Fibroblast of skin of scalp (primary cell): ENCODE data around the gene KCNIP4.

Source experiments
- DNase-seq: peaks from one replicate; pipeline ENCODE4 v3.0.0-alpha.2; 2013

Gene KCNIP4

DNA sequence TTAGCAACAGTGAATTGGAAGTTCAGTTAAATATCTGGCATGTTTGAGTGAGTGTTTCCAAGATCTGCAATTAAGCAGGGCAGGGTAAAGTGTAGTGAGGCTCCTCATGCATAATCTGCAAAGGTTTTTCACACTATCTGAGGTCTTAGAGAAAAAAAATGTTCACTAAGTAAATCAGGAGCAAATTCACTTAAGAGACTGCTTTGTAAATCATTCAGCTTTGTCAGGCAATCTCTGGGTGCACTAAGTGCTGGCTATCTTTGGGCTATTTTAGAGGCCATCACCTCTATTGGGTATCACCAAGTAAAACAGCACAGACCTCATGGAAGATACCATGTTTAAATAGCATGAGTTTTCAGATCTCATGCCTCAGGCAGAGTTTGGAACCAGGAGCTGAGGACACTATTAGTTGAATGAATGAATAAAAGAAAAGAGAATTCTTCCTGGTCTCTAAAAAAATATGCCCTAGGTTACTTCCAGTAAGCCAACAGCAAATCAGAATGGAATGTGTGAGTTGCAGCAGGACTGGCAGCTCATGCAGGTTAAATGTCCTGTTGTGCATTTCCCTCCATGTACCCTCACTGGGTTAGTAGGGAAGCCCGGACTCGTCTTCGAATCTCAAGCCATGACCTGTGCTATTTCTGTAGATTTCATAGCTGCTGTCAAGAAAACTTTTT is 195.3 kb downstream of the KCNIP4 start:
- no peak for DNase-seq

DNA sequence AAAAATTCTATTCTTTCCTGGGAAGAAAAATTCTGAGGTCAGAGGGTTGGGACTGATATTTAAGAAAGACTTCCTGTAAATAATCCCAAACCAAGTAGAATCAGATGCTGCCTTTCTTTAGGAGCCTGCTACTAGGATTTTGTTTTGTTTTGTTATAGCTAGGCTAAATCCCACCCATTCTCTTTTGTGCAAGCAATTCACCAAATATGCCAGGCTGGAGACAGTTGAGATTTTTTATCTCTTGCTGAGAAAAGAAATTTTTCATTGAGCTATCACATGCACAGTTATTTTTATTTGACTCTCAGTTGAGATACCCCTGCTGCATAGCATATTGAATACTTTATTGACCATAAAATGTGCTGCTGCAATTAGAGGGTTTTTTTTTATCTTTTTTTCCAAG is 196.0 kb downstream of the KCNIP4 start:
- no peak for DNase-seq

DNA sequence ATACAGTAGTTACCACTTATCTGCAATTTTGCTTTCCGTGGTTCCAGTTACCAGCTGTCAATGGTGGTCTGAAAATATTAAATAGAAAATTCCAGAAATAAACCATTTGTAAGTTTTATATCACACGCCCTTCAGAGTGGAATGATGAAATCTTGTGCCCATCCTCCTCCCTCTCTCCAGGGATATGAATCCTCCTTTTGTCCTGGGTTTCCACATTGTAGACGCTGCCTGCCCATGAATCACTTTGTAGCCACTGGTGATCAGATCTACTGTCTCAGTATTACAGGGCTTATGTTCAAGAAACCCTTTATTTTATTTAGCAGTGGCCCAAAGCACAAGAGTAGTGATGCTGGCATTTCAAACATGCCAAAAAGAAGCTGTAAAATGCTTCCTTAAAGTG is 198.6 kb downstream of the KCNIP4 start:
- DNase-seq: no peak

DNA sequence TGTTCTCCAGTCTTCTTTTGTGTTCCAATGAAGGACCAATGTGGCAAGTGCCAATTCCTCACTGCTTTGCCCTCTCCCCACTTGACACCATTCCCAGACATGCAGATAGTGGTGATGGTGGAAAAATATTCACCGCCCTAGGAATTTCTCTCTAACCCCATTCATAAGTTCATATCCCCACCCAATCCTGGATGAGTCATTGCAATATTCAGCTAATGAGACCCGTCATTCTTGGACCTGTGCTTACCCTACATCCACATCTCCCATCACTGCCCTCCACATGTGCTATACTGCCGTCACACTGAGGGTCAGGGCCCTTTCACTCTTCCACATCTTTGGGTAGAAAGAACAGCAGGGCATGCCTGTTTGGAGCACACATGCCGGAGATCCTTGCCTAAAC is 199.2 kb downstream of the KCNIP4 start:
- no peak for DNase-seq

DNA sequence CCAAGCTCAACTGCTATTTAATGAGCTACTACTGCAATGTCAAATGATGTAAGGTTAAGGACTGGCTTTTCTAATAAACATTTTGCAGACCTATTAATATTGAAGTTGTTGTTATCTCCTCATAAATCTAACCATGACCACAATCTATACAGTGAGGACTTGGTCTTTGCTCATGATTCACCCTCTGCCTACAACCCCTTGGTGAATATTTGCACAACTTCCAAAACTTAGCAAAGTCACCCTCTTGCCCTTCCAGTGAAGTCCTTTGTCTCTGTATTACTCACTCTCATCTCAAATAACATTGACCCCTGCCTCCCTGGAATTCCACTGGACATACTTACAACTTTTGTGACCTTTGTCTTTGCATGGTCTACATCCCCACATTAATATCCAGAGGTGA is 204.5 kb downstream of the KCNIP4 start:
- no peak for DNase-seq

DNA sequence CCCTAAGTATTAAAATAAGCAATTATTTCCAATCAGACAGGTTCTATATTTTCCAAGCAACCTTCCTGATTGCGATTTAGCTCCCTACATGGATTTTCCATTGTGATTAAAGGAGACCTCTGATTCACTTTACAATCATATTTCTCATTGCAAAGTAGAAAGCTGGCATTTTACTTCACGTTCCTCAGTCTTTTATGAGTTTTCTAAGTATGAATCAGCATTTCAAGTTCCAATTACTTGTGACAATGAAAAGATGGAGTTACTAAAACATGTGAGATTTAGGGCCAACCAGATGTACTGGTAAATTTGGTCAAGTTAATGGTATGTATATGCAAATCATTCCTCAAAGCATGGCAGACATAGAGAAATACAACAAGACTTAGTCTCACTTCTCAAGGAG is 206.2 kb downstream of the KCNIP4 start:
- DNase-seq: no peak

DNA sequence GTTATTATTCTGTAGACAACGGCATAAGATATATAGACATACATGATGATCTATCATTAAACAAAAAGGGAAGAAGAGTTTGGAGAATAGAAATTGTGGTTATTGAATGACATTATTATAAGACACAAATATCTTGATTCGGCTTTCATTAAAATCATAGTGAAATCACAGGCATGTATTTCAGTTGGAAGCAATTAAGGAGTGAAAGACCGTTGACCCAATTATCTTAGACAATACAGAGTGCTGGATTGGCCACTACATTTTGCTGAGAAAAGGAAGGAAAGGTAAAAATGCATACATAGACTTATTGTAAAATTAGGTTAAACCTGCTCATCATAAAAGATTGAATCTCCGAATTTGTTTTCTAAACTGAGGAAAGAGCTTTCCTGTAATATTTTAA is 209.8 kb downstream of the KCNIP4 start:
- no peak for DNase-seq

DNA sequence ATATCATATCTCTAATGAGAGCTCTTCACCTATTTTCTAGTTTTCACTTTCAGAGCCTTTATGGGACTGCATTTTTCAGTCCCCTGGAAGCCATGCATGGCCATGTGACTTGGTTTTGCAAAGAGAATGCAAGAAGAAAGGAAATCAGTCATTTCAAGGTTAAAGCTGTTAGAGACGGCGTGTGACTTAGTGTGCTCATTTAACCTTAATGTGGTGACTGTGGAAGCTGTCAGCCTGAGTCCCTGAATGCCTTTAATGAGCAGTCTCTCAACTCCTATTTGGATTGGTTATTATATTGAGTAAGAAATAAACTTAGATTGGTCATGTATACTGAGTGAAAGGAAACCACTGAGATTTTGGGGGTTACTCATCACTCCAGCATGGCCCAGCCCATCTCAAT is 212.7 kb downstream of the KCNIP4 start:
- DNase-seq: no peak

DNA sequence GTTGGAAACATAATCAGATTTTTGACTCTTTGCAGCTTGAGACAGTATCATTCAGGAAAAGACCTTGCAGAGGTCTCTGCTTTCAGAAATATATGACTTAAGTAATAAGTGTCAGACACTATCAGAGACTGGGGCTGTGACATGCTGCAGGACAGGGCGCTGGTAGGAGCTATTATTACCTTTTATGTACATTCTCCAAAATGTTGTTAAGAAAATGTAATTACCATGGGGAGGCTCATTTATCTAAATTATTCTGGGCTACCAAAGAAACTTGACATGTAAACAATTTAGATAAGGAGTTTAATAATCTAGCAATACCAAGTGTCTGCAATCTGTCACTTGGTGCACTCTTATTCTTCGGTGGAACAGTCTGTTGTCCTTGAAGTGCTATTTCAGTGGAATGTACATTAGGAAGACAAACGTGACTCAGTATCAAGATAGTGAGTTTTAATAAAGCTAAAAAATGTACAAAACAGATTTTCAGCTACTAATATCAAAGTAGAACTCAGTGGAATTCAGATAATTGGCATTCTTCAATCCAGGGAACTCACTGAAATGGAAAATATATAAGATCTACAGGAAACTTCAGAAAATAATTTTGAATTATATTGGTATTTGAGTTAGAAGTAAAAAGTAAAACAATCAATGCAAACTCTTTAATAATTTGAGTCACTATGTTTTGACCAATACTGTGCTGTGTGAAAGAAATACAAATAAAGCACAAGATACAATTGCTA is 214.5 kb downstream of the KCNIP4 start:
- DNase-seq: no peak

DNA sequence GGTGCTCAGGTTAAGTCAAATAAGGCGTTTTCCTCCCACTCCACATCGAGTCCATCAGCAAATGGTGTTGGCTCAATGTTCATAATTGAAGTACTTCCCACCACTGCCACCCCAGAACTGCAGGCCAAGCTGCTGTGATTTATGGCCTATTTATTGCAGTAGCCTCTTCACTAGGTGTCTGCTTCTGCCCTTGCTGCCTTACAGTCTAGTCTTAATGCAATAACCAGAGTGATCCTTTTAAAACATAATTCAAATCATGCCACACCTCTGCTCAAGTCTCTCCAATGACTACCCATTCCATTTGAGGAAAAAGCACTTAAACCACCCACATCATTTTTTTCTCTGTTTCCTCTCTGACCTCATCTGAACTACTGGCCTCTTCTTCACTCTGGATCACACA is 220.3 kb downstream of the KCNIP4 start:
- no peak for DNase-seq

DNA sequence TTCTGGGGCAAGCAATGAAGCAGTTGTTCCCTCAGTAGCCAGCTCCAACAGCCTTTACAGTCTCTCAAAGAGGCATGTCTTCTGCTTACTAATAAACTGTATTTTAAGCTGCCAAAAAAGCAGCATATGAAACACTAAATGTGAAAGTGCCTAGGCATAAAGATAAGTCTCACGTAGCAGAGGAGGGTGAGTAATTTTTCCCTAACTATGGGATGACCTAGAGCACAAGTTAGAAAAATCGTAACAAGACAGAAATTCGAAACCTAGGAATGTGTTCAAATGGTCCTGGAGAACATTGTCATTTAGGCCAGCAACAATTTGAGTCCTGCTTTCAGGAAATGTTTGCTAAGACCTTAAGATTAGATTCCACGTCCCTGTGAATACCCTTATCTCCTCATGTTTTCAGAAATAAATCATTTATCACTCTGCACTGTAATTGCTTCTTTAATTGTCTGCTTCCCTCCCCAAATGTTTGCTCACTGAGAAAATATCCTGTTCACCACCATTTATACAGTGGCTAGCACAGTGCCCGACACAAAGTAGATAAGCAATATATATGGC is 222.2 kb downstream of the KCNIP4 start:
- DNase-seq: no peak

DNA sequence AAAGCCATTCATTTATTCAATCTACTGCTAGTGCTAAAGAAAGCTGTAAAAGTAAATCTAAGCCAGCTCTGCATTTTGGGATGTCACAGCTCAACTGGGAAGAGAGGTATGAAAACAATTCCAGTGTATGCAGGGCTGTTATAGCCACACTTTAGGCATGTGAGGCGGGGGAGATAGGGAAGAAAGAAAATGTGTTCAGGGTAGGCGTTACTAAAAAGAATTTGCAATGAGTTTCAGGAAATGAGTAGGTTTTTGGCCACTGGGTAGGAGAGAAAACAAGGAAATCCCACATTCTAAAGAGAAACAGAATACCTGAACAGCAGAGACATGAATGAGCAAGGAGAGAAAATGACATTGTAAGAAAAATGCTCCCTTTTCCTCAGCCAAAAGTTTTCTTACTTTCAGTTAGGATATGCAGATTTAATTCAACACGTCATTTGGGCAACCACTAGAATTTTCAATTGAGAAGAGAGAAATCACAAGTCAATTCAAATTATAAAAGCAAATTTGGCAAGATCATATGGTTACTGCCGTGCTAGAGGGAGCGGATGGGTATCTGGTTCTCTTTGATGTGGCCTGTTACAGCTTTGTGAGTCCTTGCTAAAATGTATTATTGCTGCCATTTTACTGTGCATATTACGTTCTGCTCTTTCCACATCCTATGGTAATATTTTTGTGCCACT is 226.3 kb downstream of the KCNIP4 start:
- DNase-seq: no peak

DNA sequence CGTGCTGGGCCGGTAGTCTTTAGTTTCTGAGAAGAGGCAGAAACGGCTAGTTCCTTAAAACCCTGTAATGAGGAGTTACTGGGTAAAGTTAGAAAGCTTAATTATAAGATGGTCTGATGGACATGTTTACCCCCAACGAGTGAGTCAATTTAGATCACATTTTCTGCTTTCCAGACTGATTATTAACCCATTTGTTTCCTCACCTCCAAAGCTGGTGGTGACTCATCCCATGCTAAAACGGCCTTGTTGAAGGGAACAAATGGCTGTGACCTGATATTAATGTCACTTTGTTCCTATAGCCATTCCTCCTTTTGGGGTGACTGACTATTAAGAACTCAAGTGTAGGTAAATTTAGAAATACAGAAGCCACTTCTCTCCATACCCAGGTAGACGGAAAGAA is 232.0 kb downstream of the KCNIP4 start:
- no peak for DNase-seq

DNA sequence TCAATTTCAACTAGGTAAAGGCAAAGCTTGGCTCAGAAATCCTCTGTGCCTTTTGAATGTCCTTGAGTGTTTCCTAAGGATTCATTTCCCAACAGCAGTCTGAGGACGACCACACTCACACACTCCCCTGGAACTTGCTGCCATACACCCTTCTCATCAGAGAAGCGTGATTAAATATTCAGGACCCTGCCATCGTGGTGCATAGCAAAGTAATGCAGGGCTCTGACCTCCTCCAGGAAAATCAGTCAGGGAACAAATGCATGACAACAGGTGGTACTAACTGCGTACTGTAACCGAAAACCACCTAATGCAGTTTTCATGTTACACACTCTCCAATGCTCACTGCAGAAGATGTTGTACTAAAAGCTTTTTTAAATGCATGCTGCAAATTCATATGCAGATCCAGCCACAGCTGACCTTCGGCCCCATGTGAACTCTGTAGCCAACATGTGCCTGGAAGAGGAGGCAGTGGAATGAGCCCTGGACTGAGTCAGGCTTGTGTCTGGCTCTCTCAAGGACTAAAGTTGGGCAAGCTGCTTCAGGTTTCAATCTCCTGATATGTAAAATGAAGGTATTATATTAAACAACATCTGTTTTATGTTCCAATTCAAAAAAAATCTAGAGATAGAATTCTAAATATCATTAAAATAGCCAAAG is 238.3 kb downstream of the KCNIP4 start:
- no peak for DNase-seq

DNA sequence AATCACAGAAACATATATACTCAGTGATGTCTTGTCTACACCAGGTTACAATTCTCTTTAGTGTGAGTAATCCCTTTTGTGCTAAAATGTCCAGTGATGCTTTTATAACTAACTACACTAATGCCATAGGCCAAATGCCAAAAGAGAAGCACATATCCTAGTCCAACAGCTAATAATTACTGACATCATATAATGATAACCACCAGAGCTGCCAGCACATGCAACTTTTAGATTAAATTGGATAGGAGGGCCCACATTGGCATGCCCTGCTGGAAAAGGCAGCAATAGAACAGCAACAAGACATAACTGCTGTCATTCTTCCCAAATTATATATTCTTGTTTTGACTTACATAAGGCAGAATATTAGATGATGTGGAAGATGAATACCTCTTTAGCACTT is 238.8 kb downstream of the KCNIP4 start:
- DNase-seq: no peak

DNA sequence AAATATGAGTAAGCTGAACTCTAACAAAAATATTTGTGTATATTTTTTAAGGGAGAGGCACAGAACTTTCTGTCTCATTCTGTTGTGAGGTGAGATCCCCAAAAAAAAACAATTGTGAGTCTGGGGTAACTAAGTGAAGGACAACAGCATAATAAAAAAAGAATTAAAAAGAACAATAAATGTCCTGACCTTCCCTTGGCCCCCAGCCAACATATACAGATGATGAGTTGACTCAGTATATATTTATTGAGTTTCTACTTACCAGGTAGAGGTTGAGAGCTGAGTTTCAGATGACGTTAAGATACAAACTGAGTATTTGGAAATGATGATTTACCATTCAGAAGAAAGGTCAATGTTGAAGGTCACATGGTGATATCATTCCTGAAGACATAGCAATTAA is 239.5 kb downstream of the KCNIP4 start:
- no peak for DNase-seq

DNA sequence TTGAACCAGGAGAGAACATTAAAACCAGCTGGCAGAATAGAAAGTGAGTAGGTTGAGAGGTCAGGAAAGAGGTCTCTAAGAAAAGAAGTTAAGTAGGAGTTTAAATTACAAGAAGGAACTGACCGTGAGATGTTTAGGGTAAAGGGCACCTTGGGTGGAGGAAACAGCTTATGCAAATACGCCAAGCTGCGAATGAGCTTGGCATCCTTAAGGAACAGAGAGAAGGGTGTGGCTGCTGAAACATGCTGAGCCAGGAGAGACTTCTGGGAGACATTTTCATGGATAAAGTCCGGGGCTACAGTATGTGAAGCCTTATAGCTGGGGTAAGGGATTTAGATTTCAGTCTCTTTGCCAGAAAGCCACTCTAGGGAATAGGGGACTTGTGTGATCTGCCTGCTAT is 249.1 kb downstream of the KCNIP4 start:
- DNase-seq: no peak

DNA sequence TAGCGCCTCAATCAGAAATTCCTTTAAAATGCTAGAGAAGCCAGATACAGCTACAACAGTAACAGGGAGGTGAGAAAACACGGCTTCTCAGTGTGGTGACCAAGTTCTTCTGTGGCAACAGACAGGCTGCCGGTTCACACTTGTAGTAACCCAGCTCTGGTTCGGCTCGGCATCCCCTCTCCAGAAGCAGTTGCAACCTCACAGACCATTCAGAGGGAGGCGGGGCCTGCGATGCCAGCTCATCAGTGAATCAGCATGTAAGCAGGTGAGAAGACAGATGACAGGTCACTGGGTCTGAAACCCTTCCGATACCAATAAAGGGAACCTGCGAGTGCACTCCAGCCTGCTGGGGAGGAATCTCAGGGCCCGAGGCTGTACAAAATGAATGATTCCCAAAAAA is 251.0 kb downstream of the KCNIP4 start:
- DNase-seq: no peak

DNA sequence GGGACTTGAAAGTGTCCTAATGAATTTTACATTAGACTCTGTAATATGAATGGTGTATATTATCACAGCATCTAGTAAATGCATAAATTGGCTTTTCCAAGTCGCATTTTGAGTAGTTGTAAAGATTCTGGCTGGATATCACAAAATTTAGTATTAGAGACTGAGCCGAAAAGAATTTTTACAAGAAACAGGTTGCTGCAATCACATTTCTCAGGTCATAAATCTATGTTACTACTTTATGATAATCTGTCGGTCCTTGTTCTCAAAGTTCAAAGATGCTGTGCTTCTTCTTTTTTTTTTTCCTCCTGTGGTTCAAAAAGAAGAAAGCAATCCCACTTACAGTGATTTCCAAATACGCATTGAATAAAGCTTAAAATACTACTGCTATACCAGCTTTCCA is 253.4 kb downstream of the KCNIP4 start:
- no peak for DNase-seq

DNA sequence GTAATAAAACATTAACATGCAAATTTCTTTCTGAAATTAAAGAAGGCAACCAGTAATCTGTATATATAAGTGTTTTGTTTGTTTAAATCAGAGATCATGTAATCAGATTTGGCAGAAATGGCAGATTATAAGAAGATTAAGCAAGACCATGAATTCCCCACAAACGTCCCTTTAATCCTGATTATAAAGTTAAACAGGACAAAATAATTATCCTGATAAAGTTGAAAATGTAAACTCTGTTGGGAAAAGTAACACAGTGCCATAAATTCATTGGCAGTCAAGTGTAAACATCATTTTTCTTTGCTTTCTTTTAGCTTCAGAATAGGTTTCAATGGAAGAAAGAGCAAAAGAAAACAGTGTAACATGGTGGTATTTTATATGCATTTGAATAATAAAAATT is 256.3 kb downstream of the KCNIP4 start:
- DNase-seq: no peak

DNA sequence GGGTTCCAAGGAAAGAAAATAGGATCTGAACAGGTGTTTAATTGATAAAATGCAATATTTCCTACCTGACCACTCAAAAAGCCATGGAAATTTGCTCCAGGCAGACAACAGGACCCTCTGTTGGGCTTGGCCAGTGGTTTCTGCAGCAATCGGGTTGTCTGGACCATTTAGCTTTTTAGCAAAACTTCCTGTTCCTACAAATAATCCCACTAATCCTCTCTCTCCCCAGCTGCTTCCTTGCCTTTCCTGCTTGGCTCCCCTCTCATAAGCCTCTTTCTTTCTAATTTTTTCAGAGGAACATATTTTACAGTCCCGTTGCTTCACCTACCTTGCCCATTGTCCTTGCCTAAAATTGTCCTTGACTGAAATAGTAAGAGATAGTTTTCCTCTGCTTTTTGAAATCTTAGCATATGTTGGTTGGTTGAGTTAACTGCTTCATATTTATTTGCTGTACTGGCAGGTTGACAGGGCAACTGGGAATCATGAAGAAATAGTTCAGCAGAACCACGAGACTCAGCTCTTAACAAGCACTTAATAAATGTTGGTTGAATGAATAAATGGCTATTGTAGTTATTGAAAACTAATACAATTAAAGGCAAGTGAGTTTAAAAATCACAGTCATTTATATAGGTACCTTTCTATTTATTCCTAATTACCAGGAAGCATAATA is 259.8 kb downstream of the KCNIP4 start:
- no peak for DNase-seq

DNA sequence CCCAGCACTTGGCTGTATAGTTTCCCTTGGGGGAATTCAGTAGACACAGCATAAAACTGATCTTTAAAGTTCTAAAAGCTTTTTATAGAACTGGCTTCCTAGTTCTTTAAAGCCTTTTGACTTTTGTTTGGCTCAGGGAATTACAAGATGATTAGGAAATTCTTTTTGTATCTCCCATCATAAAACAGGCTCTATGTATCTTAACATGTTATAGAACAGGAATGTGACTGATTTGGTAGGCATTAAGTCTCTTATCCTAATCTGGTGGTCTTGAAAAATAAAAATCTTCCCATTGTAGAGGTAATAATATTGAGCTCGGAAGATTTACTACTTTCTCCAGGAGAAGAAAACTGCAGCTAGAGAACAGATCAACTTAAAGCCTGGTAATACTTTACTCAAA is 262.7 kb downstream of the KCNIP4 start:
- no peak for DNase-seq
